BE2C (cell line): ENCODE results near the gene HS2ST1.

ENCODE experiments used
- DNase-seq: peaks from one replicate; pipeline ENCODE4 v3.0.0-alpha.2; 2020
- H3K27me3 ChIP-seq: fragments of 250-450 bp; sonication (Bioruptor Pico); 2 replicates; pipeline ENCODE4 v1.5.1; 2020; ENCODE audit warnings: mild to moderate bottlenecking
- H3K36me3 ChIP-seq: fragments of 250-450 bp; sonication (Bioruptor Pico); 2 replicates; pipeline ENCODE4 v1.5.1; 2020; ENCODE audit warnings: mild to moderate bottlenecking
- H3K4me1 ChIP-seq: fragments of 250-450 bp; sonication (Bioruptor Pico); 2 replicates; pipeline ENCODE4 v1.5.1; 2020
- H3K4me3 ChIP-seq: 2 replicates; pipeline ENCODE4 v1.5.1; 2011; ENCODE audit warnings: low read depth, low read length
- H3K9me3 ChIP-seq: fragments of 250-450 bp; sonication (Bioruptor Pico); 2 replicates; pipeline ENCODE4 v1.5.1; 2020
- TF ChIP-seq, protein P1 (sequence below): IDR thresholded peaks from 2 replicates; pipeline ENCODE4 v1.5.1; 2012; ENCODE audit warnings: mild to moderate bottlenecking, low read depth, low read length

Gene HS2ST1

DNA sequence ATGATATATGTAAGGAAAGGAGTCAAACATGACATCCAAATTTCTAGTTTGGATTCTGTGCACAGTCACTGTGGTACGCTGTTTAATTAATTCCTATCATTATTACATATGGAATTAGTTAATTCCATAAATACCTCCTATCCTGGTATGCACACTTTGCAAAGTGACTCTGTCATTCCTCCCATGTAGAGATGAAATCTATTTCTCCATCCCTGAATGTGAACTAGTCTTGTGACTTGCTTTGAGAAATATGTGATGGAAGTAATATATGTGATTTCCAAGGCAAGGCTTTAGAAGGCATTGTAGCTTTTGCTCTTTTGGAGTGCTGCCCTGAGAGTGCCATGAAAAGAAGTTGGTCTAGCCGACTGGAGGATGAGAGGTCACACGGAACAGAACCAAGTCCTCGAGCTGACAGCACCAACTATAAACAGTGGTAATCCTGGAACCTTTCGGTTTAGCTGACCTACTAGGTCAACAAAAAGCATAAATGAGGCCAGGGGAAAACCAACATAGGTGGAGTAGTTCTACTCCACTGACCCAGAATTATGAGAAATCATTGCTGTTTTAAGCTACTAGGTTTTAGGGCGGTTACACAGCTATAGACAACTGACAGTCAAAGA is 2.0 kb upstream of the HS2ST1 start:
- TF ChIP-seq, protein P1, sequence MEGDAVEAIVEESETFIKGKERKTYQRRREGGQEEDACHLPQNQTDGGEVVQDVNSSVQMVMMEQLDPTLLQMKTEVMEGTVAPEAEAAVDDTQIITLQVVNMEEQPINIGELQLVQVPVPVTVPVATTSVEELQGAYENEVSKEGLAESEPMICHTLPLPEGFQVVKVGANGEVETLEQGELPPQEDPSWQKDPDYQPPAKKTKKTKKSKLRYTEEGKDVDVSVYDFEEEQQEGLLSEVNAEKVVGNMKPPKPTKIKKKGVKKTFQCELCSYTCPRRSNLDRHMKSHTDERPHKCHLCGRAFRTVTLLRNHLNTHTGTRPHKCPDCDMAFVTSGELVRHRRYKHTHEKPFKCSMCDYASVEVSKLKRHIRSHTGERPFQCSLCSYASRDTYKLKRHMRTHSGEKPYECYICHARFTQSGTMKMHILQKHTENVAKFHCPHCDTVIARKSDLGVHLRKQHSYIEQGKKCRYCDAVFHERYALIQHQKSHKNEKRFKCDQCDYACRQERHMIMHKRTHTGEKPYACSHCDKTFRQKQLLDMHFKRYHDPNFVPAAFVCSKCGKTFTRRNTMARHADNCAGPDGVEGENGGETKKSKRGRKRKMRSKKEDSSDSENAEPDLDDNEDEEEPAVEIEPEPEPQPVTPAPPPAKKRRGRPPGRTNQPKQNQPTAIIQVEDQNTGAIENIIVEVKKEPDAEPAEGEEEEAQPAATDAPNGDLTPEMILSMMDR, result no peak
- DNase-seq, result no peak
- Histone ChIP-seq H3K4me1 (no peaks in the 10 kb centered on the region), H3K9me3 (no peaks in the 10 kb centered on the region), H3K27me3 (no peaks in the 10 kb centered on the region), H3K4me3 (peak overlapping the region; percentile 80), H3K36me3 (no peaks in the 10 kb centered on the region)

DNA sequence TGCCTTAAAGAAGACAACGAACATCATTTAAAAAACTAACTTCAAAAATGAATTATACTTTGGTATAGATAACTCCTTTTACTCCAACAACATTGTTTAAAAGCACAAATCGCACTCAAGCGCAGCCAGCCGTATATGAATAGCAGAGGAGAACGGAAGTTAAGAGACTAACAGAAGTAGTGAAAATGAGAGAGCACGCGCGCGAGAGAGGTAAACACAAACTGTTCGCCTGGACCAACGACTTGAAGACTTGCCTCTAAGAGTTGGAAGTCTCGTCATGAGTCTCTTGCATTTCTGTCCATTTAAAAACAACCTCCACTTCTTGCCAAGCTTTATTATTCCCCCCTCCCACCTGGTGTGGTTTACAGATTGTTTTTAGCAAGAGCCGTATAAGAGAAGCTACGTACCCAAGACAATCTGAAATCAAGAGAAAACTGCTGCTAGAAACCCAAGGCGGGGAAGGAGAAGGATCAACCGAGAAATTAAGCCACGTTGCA is 988 bp upstream of the HS2ST1 start:
- H3K36me3 ChIP-seq, result no peaks in the 10 kb centered on the region
- TF ChIP-seq, protein P1, result no peak
- H3K9me3 ChIP-seq, result no peaks in the 10 kb centered on the region
- peak overlapping the region; percentile 80 for H3K4me3 ChIP-seq
- DNase-seq, result no peak
- H3K27me3 ChIP-seq, result no peaks in the 10 kb centered on the region
- no peaks in the 10 kb centered on the region for H3K4me1 ChIP-seq

DNA sequence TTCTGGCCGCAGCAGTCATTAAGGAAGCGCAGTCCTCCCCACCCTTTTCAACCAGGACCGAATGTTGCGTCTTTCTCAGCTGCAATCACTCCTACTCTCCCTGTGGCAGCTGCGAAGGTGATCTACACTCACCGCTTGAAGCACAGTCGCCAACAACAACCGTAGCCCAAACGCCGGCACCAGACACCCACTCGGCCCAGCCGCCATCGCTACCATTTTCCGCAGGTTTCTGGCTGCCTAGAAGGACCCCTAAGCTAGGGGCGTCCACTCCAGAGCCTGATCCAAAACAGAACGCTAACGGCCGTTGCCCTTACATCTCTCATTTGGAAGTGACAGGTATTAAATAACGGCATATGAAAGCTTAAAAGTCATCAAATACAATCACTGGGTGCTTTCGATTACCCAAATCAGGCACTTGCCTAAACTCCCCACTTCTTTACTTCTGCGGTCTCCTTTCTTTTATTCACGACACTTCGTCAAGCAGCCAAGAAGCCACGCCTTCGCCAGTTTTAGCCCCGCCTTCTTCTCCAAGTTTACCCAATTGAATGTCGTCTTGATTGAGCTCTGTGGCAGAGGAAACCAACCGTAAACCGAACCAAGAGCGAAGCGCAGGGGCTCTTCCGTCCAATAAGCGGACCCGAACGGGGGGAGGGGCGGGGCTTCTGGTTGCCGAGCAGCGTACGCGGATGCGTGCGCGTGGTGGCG is 387 bp upstream of the HS2ST1 start, which contains the start of gene SELENOF:
SELENOF (minus strand) TSS at position 231 of the 705 bp plus-strand sequence; CDS start at position 216, 15 bp downstream.
- DNase-seq, result peak; percentile 96
- Histone ChIP-seq H3K4me3 (peak within 1 kb of the TSS; percentile 81), H3K9me3 (no peaks in the 10 kb centered on the region), H3K4me1 (no peaks in the 10 kb centered on the region), H3K27me3 (no peaks in the 10 kb centered on the region), H3K36me3 (no peaks in the 10 kb centered on the region)
- TF ChIP-seq, protein P1, result no peak

DNA sequence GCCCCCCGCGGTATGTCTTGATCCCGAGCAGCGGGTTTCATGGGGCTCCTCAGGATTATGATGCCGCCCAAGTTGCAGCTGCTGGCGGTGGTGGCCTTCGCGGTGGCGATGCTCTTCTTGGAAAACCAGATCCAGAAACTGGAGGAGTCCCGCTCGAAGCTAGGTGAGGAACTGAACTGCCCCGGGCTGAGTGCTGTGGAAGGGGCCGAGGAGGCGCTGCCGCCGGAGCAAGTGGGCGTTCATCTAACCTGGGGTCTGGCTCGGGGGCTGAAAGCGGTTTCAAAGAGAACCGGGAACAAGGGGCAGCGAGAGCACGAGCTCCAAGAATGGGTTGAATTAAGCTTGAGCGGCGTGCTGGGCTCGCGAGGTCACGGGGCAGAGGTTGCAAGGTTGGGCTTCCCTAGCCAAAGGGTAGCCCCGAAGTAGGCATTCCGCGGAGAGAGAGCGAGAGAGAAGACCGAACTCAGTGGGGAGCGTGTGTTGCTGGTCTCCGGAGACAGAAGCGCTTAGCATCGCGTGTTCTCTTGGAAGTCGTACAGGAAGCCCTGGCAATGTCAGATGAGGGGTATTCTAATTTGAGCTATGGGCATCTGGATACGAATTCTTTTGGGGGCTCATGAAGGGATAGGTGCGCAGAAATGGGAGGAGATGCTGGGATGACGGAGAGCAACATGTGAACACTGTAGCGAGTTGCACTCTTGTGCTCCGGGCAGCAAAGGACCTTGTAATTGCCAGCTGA is 732 bp downstream of the HS2ST1 start:
- no peaks in the 10 kb centered on the region for H3K27me3 ChIP-seq
- TF ChIP-seq, protein P1, result no peak
- no peaks in the 10 kb centered on the region for H3K36me3 ChIP-seq
- peak; percentile 22 for DNase-seq
- H3K4me1 ChIP-seq, result no peaks in the 10 kb centered on the region
- no peaks in the 10 kb centered on the region for H3K9me3 ChIP-seq
- peak overlapping the region; percentile 81 for H3K4me3 ChIP-seq

DNA sequence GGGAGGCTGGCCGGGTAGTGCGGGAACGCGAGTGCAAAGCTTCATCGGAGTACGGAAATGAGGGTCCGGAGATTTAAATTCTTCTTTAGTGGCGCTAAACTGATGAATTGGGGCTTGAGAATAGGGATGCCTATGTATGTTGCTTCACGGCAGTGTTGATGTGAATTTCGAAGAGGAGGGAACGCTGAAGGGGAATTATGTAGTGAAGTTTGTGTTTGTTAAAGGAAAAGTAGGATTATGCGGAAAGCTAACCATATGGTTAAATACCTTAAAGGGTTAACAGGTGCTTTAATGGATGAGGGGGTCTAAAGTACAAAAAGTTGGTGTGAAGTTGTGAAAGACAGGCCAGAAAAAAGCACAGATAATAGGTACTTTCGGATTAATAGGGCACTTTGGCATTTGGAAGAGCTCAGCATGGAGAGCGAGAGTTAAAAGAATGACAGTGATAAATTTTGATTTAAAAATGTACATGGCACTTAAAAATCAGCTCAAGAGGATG is 1.4 kb downstream of the HS2ST1 start:
- no peak for DNase-seq
- Histone ChIP-seq H3K4me3 (peak overlapping the region; percentile 81), H3K27me3 (no peaks in the 10 kb centered on the region), H3K4me1 (no peaks in the 10 kb centered on the region), H3K36me3 (no peaks in the 10 kb centered on the region), H3K9me3 (no peaks in the 10 kb centered on the region)
- TF ChIP-seq, protein P1, result no peak
